Peyer's patch (tissue), 4 donors: ENCODE measurements around the gene RTP5.

Experiments used
- CTCF ChIP-seq, 6 experiments: fragments of 450-650 bp in 4 of 6; fragments of 200-600 bp in 2 of 6; sonication (generic) in 1 of 6; IDR thresholded peaks; one replicate each; pipeline ENCODE4 v1.5.1; 2017 to 2019; ENCODE audit warnings: antibody characterized with exemption in 6 of 6, mild to moderate bottlenecking in 3 of 6, moderate library complexity in 1 of 6
- POLR2A ChIP-seq, 2 donors: fragments of 450-650 bp; IDR thresholded peaks; one replicate each; pipeline ENCODE4 v1.5.1; 2017; ENCODE audit warnings: antibody characterized with exemption in 2 of 2, mild to moderate bottlenecking in 2 of 2, moderate library complexity in 2 of 2

- no peak for TF ChIP-seq CTCF (IDR thresholded peaks at IDR 0.05)
- TF ChIP-seq POLR2A (IDR thresholded peaks at IDR 0.05), result no peak
Measured at GRCh38 chr2:241854342-241855244, 14.9 kb upstream of the RTP5 start.
